ENCODE results near the gene TAF15.

Gene TAF15

GRCh38 chr17:35786941-35787432 is 22.3 kb upstream of the TAF15 start:
- Histone ChIP-seq H3K18ac (ENCODE audit: low read length) (no peak overlapping the region), H2AFZ (ENCODE audit: low read length) (no peak overlapping the region), H3K14ac (ENCODE audit: low read length) (no peak overlapping the region), H3K4me3 (ENCODE audit: low read length in 2 of 2) (no peak overlapping the region), H3K79me1 (ENCODE audit: low read depth, low read length) (no peaks in the 10 kb centered on the region), H4K8ac (ENCODE audit: low read depth, low read length) (no peak overlapping the region), H3K27me3 (ENCODE audit: control insufficient read depth in 3 of 3, insufficient read depth in 3 of 3, low read depth in 1 of 3, low read length in 3 of 3) (peaks cover 0 to 61% (median 4%) of the 10 kb centered on the region in 3 experiments), H3K4me1 (ENCODE audit: control insufficient read depth in 2 of 2, insufficient read depth in 1 of 2, low read depth in 1 of 2, low read length in 2 of 2) (no peaks in the 10 kb centered on the region), H3K36me3 (replicated peaks in 1 of 2; ENCODE audit: control insufficient read depth in 2 of 2, insufficient read depth in 2 of 2, low read length in 2 of 2) (no peaks in the 10 kb centered on the region), H3K9ac (ENCODE audit: low read depth, low read length, poor library complexity) (no peak overlapping the region), H2BK15ac (ENCODE audit: low read length) (no peak overlapping the region), H3K4me2 (ENCODE audit: insufficient read depth, low read length, poor library complexity, severe bottlenecking) (no peak overlapping the region), H2BK5ac (ENCODE audit: low read length) (no peak overlapping the region), H3K23ac (ENCODE audit: low read depth, low read length, poor library complexity) (no peak overlapping the region), H3K27ac (replicated peaks; ENCODE audit: low read length) (no peak overlapping the region), H4K91ac (ENCODE audit: low read depth, low read length, poor library complexity) (no peak overlapping the region), H3K4ac (ENCODE audit: low read length) (no peak overlapping the region), H2AK5ac (ENCODE audit: low read depth, low read length) (no peak overlapping the region), H3K9me3 (replicated peaks in 1 of 2; ENCODE audit: control insufficient read depth in 2 of 2, insufficient read depth in 1 of 2, low read depth in 1 of 2, low read length in 2 of 2) (no peaks in the 10 kb centered on the region), H2BK120ac (ENCODE audit: low read depth, low read length) (no peak overlapping the region), H2BK12ac (ENCODE audit: low read length) (no peak overlapping the region)
- no CpG with 5 or more reads among the region's 3 CpGs for WGBS, 2 donors (ENCODE audit: extremely low coverage in 2 of 2, insufficient read length in 2 of 2, insufficient replicate concordance in 1 of 2)
- no peak for DNase-seq (ENCODE audit: low spot score)

- Histone ChIP-seq H3K4me1 (ENCODE audit: control insufficient read depth in 2 of 2, insufficient read depth in 1 of 2, low read depth in 1 of 2, low read length in 2 of 2) (no peaks in the 10 kb centered on the region), H3K4me2 (ENCODE audit: insufficient read depth, low read length, poor library complexity, severe bottlenecking) (no peak overlapping the region), H2BK15ac (ENCODE audit: low read length) (no peak overlapping the region), H3K79me1 (ENCODE audit: low read depth, low read length) (no peaks in the 10 kb centered on the region), H3K4ac (ENCODE audit: low read length) (no peak overlapping the region), H2BK120ac (ENCODE audit: low read depth, low read length) (no peak overlapping the region), H4K8ac (ENCODE audit: low read depth, low read length) (no peak overlapping the region), H4K91ac (ENCODE audit: low read depth, low read length, poor library complexity) (no peak overlapping the region), H2AK5ac (ENCODE audit: low read depth, low read length) (no peak overlapping the region), H3K27me3 (ENCODE audit: control insufficient read depth in 3 of 3, insufficient read depth in 3 of 3, low read depth in 1 of 3, low read length in 3 of 3) (peaks cover 0 to 67% (median 15%) of the 10 kb centered on the region in 3 experiments), H2BK5ac (ENCODE audit: low read length) (no peak overlapping the region), H3K27ac (replicated peaks; ENCODE audit: low read length) (no peak overlapping the region), H3K18ac (ENCODE audit: low read length) (no peak overlapping the region), H3K36me3 (replicated peaks in 1 of 2; ENCODE audit: control insufficient read depth in 2 of 2, insufficient read depth in 2 of 2, low read length in 2 of 2) (no peaks in the 10 kb centered on the region), H3K9me3 (replicated peaks in 1 of 2; ENCODE audit: control insufficient read depth in 2 of 2, insufficient read depth in 1 of 2, low read depth in 1 of 2, low read length in 2 of 2) (no peaks in the 10 kb centered on the region), H3K9ac (ENCODE audit: low read depth, low read length, poor library complexity) (no peak overlapping the region), H3K14ac (ENCODE audit: low read length) (no peak overlapping the region), H2BK12ac (ENCODE audit: low read length) (no peak overlapping the region), H2AFZ (ENCODE audit: low read length) (no peak overlapping the region), H3K23ac (ENCODE audit: low read depth, low read length, poor library complexity) (no peak overlapping the region), H3K4me3 (ENCODE audit: low read length in 2 of 2) (no peak overlapping the region)
- WGBS, 2 donors (ENCODE audit: extremely low coverage in 2 of 2, insufficient read length in 2 of 2, insufficient replicate concordance in 1 of 2), result no CpG with 5 or more reads among the region's 2 CpGs
- DNase-seq (ENCODE audit: low spot score), result no peak
Measured at GRCh38 chr17:35788477-35789368, 20.6 kb upstream of the TAF15 start.

- Histone ChIP-seq H3K27me3 (ENCODE audit: control insufficient read depth in 3 of 3, insufficient read depth in 3 of 3, low read depth in 1 of 3, low read length in 3 of 3) (peaks cover 7 to 75% (median 36%) of the 10 kb centered on the region in 3 experiments), H4K8ac (ENCODE audit: low read depth, low read length) (no peak overlapping the region), H3K4me2 (ENCODE audit: insufficient read depth, low read length, poor library complexity, severe bottlenecking) (no peak overlapping the region), H2BK5ac (ENCODE audit: low read length) (no peak overlapping the region), H2AK5ac (ENCODE audit: low read depth, low read length) (no peak overlapping the region), H3K4me3 (ENCODE audit: low read length in 2 of 2) (no peak overlapping the region), H3K23ac (ENCODE audit: low read depth, low read length, poor library complexity) (no peak overlapping the region), H3K4ac (ENCODE audit: low read length) (no peak overlapping the region), H3K79me1 (ENCODE audit: low read depth, low read length) (no peaks in the 10 kb centered on the region), H2BK120ac (ENCODE audit: low read depth, low read length) (no peak overlapping the region), H3K18ac (ENCODE audit: low read length) (no peak overlapping the region), H3K4me1 (ENCODE audit: control insufficient read depth in 2 of 2, insufficient read depth in 1 of 2, low read depth in 1 of 2, low read length in 2 of 2) (peaks cover 2% of the 10 kb centered on the region in 2 donors), H2AFZ (ENCODE audit: low read length) (no peak overlapping the region), H3K36me3 (replicated peaks in 1 of 2; ENCODE audit: control insufficient read depth in 2 of 2, insufficient read depth in 2 of 2, low read length in 2 of 2) (no peaks in the 10 kb centered on the region), H3K14ac (ENCODE audit: low read length) (no peak overlapping the region), H4K91ac (ENCODE audit: low read depth, low read length, poor library complexity) (no peak overlapping the region), H2BK15ac (ENCODE audit: low read length) (no peak overlapping the region), H3K27ac (replicated peaks; ENCODE audit: low read length) (no peak overlapping the region), H3K9me3 (replicated peaks in 1 of 2; ENCODE audit: control insufficient read depth in 2 of 2, insufficient read depth in 1 of 2, low read depth in 1 of 2, low read length in 2 of 2) (no peaks in the 10 kb centered on the region), H2BK12ac (ENCODE audit: low read length) (no peak overlapping the region), H3K9ac (ENCODE audit: low read depth, low read length, poor library complexity) (no peak overlapping the region)
- no peak for DNase-seq (ENCODE audit: low spot score)
- WGBS, 2 donors (ENCODE audit: extremely low coverage in 2 of 2, insufficient read length in 2 of 2, insufficient replicate concordance in 1 of 2), result no CpG with 5 or more reads among the region's 3 CpGs
Measured at GRCh38 chr17:35790841-35791240, 18.4 kb upstream of the TAF15 start.

GRCh38 chr17:35791681-35792350 is 17.5 kb upstream of the TAF15 start:
- H2BK15ac ChIP-seq (ENCODE audit: low read length), result no peak overlapping the region
- no peak overlapping the region for H3K4me2 ChIP-seq (ENCODE audit: insufficient read depth, low read length, poor library complexity, severe bottlenecking)
- H3K79me1 ChIP-seq (ENCODE audit: low read depth, low read length), result no peaks in the 10 kb centered on the region
- H2BK5ac ChIP-seq (ENCODE audit: low read length), result no peak overlapping the region
- no peak overlapping the region for H2BK120ac ChIP-seq (ENCODE audit: low read depth, low read length)
- no peaks in the 10 kb centered on the region for H3K9me3 ChIP-seq (replicated peaks in 1 of 2; ENCODE audit: control insufficient read depth in 2 of 2, insufficient read depth in 1 of 2, low read depth in 1 of 2, low read length in 2 of 2)
- H3K4me3 ChIP-seq (ENCODE audit: low read length in 2 of 2), result no peak overlapping the region
- H3K23ac ChIP-seq (ENCODE audit: low read depth, low read length, poor library complexity), result no peak overlapping the region
- H3K4ac ChIP-seq (ENCODE audit: low read length), result no peak overlapping the region
- H2AK5ac ChIP-seq (ENCODE audit: low read depth, low read length), result no peak overlapping the region
- DNase-seq (ENCODE audit: low spot score), result no peak
- H3K27ac ChIP-seq (replicated peaks; ENCODE audit: low read length), result no peak overlapping the region
- WGBS, 2 donors (ENCODE audit: extremely low coverage in 2 of 2, insufficient read length in 2 of 2, insufficient replicate concordance in 1 of 2), result no CpG with 5 or more reads among the region's 9 CpGs
- no peak overlapping the region for H2BK12ac ChIP-seq (ENCODE audit: low read length)
- H3K36me3 ChIP-seq (replicated peaks in 1 of 2; ENCODE audit: control insufficient read depth in 2 of 2, insufficient read depth in 2 of 2, low read length in 2 of 2), result no peaks in the 10 kb centered on the region
- H4K8ac ChIP-seq (ENCODE audit: low read depth, low read length), result no peak overlapping the region
- peaks cover 2% of the 10 kb centered on the region in 2 donors for H3K4me1 ChIP-seq (ENCODE audit: control insufficient read depth in 2 of 2, insufficient read depth in 1 of 2, low read depth in 1 of 2, low read length in 2 of 2)
- no peak overlapping the region for H3K18ac ChIP-seq (ENCODE audit: low read length)
- H3K9ac ChIP-seq (ENCODE audit: low read depth, low read length, poor library complexity), result no peak overlapping the region
- H4K91ac ChIP-seq (ENCODE audit: low read depth, low read length, poor library complexity), result no peak overlapping the region
- H3K14ac ChIP-seq (ENCODE audit: low read length), result no peak overlapping the region
- no peak overlapping the region for H2AFZ ChIP-seq (ENCODE audit: low read length)
- peaks cover 7 to 82% (median 45%) of the 10 kb centered on the region in 3 experiments for H3K27me3 ChIP-seq (ENCODE audit: control insufficient read depth in 3 of 3, insufficient read depth in 3 of 3, low read depth in 1 of 3, low read length in 3 of 3)

All from neuronal stem cell (in vitro differentiated cells).